Colonic mucosa (tissue), 4 donors: Measurements from ENCODE around the gene MLKL. TPM values are rescaled to one million over a fixed set of nuclear protein-coding genes. Genes with fewer than 3 reads are reported as not detected.

Experiments
- DNase-seq: peaks from one replicate; pipeline ENCODE4 v3.0.0-alpha.2; 2020
- H3K27ac ChIP-seq: fragments of 200-600 bp; one replicate; pipeline ENCODE4 v1.8.0; 2021
- H3K27me3 ChIP-seq: fragments of 200-600 bp; one replicate; pipeline ENCODE4 v1.8.0; 2021
- H3K36me3 ChIP-seq: fragments of 200-600 bp; one replicate; pipeline ENCODE4 v1.8.0; 2021
- H3K4me1 ChIP-seq: fragments of 200-600 bp; one replicate; pipeline ENCODE4 v1.8.0; 2021; ENCODE audit warnings: mild to moderate bottlenecking
- H3K4me3 ChIP-seq: fragments of 200-600 bp; one replicate; pipeline ENCODE4 v1.8.0; 2021
- H3K9ac ChIP-seq, 2 donors: one replicate each; pipeline ENCODE4 v1.7.0; 2013; ENCODE audit warnings: control low read depth in 2 of 2, low read depth in 2 of 2, low read length in 2 of 2
- H3K9me3 ChIP-seq: fragments of 200-600 bp; one replicate; pipeline ENCODE4 v1.8.0; 2021
- intact Hi-C: fragments of 100-400 bp; cut with DNase I; formaldehyde crosslinking; loops from one replicate; pipeline ENCODE4 v1.14.1; 2022
- total RNA-seq, 2 donors: library from RNA; stranded (reverse); fragmentation: NEBNext Ultra II Directional in 1 of 2; extraction: Animal tissue kit (Norgen Biotek cat#: 25700) in 1 of 2; gene quantifications; one replicate each; pipeline ENCODE4 v1.2.1, GENCODE V29; 2021
- TF ChIP-seq, protein P1 (sequence below): fragments of 200-600 bp; IDR thresholded peaks from one replicate; pipeline ENCODE4 v1.8.0; 2022; ENCODE audit warnings: antibody characterized with exemption, mild to moderate bottlenecking
- donor health status: healthy.
- donor health status: DM: no; HTN: no; CAD: no.
- donor health status: DM: no; HTN: no; CAD: no.

MLKL gene
- total RNA-seq, 2 donors from 2014 or later = 13.9 to 25.1 TPM

DNA sequence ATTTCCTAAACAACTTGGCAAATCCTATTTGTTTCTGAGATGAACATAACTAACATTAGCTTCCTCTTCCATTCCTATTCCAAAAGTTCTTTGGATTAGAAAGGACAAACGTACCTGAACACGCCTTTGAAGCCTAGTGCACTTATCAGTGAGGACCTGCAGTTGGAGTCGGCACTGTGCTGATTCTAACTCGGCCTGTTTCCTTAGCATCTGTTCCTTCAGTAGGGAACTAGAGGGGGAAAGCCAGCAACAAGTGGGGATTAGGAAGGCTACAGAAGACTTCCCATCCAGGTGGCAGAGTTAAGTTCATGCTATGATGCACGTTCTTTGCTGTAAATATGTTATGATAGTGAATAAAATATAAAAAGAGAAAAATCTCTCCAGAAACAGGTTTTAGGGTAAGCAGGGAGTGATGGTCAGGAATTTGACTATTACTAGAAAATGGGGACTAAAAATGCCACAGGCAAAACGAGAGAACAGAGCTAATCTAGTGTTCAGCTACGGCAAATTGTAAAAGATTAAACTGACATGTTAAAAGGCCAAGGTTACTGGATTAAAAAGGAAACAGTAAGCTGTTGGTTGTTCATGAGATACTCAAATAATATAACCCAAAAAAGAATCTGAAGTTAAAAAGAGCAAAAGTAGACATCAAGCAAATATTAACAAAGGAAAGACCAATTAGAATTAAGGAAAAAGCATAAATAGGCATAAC lies 62.8 kb downstream of the MLKL start:
- Histone ChIP-seq H3K9me3 (no peaks in the 10 kb centered on the region), H3K27ac (no peak overlapping the region), H3K9ac (no peak overlapping the region), H3K27me3 (no peaks in the 10 kb centered on the region), H3K4me3 (no peak overlapping the region), H3K4me1 (no peaks in the 10 kb centered on the region), H3K36me3 (no peaks in the 10 kb centered on the region)
- intact Hi-C loops = no loop called here
- DNase-seq = no peak
- TF ChIP-seq, protein P1, sequence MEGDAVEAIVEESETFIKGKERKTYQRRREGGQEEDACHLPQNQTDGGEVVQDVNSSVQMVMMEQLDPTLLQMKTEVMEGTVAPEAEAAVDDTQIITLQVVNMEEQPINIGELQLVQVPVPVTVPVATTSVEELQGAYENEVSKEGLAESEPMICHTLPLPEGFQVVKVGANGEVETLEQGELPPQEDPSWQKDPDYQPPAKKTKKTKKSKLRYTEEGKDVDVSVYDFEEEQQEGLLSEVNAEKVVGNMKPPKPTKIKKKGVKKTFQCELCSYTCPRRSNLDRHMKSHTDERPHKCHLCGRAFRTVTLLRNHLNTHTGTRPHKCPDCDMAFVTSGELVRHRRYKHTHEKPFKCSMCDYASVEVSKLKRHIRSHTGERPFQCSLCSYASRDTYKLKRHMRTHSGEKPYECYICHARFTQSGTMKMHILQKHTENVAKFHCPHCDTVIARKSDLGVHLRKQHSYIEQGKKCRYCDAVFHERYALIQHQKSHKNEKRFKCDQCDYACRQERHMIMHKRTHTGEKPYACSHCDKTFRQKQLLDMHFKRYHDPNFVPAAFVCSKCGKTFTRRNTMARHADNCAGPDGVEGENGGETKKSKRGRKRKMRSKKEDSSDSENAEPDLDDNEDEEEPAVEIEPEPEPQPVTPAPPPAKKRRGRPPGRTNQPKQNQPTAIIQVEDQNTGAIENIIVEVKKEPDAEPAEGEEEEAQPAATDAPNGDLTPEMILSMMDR = no peak

DNA sequence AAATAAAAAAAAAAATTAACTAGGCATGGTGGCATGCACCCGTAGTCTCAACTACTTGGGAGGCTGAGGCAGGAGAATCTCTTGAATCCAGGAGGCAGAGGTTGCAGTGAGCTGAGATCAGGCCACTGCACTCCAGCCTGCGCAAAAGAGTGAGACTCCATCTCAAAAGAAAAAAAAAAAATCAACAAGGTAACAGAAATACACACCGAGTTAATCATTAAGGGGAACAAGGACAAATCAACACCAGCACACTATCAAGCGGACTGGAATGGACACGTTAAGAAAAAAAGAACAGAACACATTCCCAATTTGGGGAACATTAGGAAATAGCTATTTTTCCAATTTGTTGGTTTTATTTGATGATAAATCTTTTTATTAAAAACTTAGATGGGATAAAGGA lies 65.4 kb downstream of the MLKL start:
- H3K27ac ChIP-seq = no peak overlapping the region
- intact Hi-C loops = no loop called here
- H3K9me3 ChIP-seq = no peaks in the 10 kb centered on the region
- no peaks in the 10 kb centered on the region for H3K4me1 ChIP-seq
- peaks cover 3% of the 10 kb centered on the region for H3K36me3 ChIP-seq
- TF ChIP-seq, protein P1 = no peak
- no peaks in the 10 kb centered on the region for H3K27me3 ChIP-seq
- no peak overlapping the region for H3K9ac ChIP-seq
- H3K4me3 ChIP-seq = no peak overlapping the region
- no peak for DNase-seq

DNA sequence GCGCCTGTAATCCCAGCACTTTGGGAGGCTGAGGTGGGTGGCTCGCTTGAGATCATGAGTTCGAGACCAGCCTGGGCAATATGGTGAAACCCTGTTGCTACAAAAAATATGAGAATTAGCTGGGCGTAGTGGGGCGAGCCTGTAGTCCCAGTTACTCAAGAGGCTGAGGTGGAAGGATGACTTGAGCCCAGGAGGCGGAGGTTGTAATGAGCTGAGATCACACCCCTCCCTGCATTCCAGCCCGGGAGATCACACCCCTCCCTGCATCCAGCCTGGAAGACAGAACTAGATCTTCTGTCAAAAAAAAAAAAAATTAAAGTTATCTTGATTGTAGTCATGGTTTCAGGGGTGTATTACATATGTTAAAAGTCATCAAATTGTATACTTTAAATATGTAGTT lies 67.0 kb downstream of the MLKL start:
- no peak overlapping the region for H3K27ac ChIP-seq
- H3K27me3 ChIP-seq = no peaks in the 10 kb centered on the region
- peaks cover 3% of the 10 kb centered on the region for H3K36me3 ChIP-seq
- TF ChIP-seq, protein P1 = no peak
- no peaks in the 10 kb centered on the region for H3K4me1 ChIP-seq
- no peak overlapping the region for H3K4me3 ChIP-seq
- no peaks in the 10 kb centered on the region for H3K9me3 ChIP-seq
- H3K9ac ChIP-seq = no peak overlapping the region
- no peak for DNase-seq
- intact Hi-C loops = no loop called here

DNA sequence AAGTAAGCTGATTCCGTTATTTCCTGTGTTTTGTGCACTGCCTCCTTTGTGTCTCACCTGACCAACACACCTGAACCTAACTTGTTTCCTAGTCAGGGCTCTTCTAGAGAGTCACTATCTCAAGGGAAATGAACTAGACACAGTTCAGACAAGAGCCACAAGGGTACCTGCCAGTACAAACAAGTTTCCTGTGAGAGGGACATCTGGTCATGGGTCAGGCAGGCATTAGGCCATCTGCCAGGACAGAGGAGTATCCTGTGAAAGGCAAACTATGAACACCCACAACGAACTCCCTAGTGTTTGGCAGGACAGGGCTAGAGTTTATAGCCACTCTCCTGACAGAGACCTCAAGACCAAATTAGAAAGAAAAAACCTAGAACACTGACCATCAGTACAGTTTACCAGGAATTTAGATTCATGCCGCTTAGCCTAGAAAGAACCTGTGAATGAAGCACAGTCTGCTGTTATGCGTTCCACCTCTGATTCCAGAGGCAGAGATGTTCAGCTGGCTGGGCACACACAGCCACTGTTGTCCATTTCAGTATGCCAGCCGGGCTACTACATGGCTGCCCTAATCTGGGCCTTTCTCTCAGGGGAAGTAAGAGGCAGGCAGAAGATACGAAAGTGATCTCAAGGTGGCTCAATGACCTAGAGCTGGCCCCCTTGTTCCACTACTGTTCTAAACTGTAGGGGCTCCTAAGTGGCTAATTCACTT lies 73.0 kb downstream of the MLKL start:
- Histone ChIP-seq H3K9me3 (no peaks in the 10 kb centered on the region), H3K4me3 (no peak overlapping the region), H3K9ac (no peak overlapping the region), H3K27me3 (no peaks in the 10 kb centered on the region), H3K36me3 (peaks cover 18% of the 10 kb centered on the region), H3K27ac (no peak overlapping the region), H3K4me1 (no peaks in the 10 kb centered on the region)
- TF ChIP-seq, protein P1 = no peak
- intact Hi-C loops = loop anchor here (10.0 kb wide), 2 partner anchors 143 to 323 kb away; no protein-coding TSS in a partner anchor
- no peak for DNase-seq

DNA sequence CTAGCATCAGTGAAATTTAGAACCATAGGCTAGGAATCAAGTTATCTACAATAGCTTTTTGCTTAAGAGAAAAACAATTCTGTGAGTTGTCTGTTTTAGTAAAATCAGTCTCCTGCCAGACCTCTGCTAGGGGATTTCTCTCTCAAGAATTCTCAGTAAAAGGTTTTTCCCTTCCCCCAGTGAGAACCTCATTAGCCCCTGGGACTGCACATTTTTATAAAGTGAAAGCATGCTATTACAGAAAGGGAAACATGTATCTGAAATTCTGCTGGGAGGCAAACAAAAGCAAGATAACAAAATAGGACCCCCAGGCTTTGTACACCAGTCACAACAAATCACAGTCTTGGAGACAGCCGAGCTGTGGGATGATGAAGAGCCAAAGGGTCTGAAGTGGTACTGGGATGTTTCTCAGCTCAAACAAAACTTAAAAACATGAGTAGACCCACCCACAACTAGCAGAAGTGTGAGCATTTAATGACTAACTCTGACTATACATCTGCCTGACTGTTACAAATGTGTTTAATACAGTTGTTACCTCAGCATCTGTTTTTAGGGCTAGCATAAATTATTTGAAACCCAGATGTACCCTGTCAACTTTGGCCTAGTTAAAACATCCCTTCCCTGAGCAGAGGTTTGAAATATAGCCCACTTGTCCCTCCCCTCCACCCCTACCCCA lies 73.8 kb downstream of the MLKL start:
- Histone ChIP-seq H3K9me3 (no peaks in the 10 kb centered on the region), H3K9ac (no peak overlapping the region), H3K36me3 (peaks cover 20% of the 10 kb centered on the region), H3K4me1 (no peaks in the 10 kb centered on the region), H3K27me3 (no peaks in the 10 kb centered on the region), H3K27ac (no peak overlapping the region), H3K4me3 (no peak overlapping the region)
- intact Hi-C loops = loop anchor here (10.0 kb wide), 2 partner anchors 142 to 322 kb away; no protein-coding TSS in a partner anchor
- TF ChIP-seq, protein P1 = no peak
- DNase-seq = no peak
